NCI-H1092 treated with DMSO at 0.1 percent for 48 hours (cell line): ENCODE data around the gene EMILIN3.
A peak's percentile ranks its signal among the peaks of the same experiment; 100 is the strongest.

Experiments used
- DNase-seq: peaks from one replicate; lab custom pipeline; 2025; lab: John Stamatoyannopoulos, UW

Gene EMILIN3

DNA sequence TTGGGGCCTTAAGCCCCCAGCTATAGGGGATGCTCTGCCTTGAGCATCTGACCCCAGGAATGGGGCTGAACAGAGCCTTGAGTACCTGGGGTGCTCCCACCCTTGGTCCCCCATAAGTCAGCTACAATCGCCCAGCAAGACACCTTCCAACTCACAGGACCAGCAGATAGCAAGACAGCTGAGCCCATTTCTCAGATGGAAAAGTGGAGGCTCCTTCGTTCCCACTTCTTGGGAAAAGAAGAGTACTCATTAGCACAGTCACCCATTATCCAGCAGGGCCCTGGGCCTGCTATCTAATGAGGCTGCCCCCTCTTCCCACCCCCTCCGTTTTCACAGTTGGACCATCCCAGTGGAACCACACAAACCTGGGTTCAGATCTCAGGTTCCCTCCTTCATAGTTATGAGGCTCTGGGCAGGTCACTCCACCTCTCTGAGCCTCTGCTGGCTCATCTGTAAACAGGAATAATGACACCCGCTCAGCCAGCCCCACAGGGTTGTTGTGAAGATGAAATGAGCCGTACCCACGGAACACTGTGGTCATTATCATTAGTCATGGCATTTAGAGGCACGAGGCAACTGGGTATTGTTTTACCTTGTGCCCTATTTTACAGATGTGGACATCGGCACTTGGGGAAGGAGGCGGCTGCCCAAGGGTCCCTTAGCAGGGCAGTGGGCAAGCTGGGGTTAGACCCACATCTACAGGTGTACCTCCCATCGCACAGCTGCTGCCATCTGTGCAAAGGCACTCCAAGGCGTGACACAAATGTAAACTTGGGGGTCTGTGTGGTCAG, 21.5 kb downstream of the EMILIN3 start:
- DNase-seq = no peak

GRCh38 chr20:41344477-41344876, 22.1 kb downstream of the EMILIN3 start:
- DNase-seq = no peak

- DNase-seq = no peak
Measured at GRCh38 chr20:41342474-41343464, 23.8 kb downstream of the EMILIN3 start.

DNA sequence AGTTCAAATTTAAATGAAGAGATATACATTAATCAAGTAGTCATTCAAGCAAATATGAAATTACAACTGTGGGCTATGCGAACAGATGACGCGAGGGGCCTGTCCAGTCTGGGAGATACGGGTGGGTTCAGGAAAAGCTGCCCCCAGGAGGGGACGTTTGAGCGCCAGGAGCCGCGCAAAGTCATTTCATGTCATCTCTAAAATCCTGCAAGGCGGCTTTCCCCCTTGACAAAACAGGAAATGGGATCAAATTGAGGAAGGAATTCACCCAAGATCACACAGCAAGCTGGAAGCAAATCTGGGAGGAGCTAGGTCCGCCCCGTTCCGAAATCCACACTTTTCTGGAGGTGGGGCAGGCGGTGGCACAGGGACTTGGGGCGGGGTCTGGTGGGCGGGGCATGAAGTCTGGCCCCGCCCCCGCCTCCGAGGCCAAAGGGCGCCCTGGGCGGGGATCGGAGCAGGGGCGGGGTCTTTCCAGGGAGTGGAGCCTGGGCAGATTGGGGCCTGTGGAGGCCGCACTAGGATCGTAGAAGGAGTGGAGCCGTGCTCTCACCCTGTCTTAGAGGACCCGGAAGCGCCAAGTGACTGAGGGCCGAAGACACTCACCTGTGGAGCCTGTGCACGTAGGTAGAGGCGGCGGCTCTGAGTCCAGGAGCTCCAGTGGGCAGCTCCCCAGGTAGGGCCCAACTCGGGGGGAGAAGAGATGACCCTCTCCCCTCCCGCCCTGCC, 26.1 kb downstream of the EMILIN3 start, which contains the start of gene LPIN3:
LPIN3 (plus strand) TSS at position 495 of the 729 bp plus-strand sequence. CDS start 4,983 bp downstream, outside the sequence.
- DNase-seq = no peak

- peak; percentile 38 for DNase-seq
Measured at GRCh38 chr20:41339957-41340326, 26.7 kb downstream of the EMILIN3 start.

GRCh38 chr20:41336711-41337492, 29.7 kb downstream of the EMILIN3 start:
- DNase-seq = no peak

DNA sequence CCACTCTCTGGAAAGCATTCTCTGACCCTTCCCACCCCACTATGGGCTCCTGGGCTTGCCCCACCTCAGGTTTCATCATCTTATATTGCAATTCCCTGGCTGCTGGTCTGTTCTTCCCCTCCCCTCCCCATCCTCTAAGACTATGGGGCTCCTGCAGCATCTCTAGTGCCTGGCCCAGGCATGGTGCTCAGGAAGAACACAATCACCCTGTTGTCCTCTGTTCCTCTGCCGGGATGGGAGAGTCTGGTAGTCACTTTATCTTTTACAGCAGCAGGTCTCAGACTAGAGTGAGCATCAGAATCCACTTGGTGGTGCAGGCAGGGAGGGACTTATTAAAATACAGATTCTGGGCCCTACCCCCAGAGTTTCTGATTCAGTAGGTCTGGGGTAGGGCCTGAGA, 31.0 kb downstream of the EMILIN3 start:
- DNase-seq = no peak

DNA sequence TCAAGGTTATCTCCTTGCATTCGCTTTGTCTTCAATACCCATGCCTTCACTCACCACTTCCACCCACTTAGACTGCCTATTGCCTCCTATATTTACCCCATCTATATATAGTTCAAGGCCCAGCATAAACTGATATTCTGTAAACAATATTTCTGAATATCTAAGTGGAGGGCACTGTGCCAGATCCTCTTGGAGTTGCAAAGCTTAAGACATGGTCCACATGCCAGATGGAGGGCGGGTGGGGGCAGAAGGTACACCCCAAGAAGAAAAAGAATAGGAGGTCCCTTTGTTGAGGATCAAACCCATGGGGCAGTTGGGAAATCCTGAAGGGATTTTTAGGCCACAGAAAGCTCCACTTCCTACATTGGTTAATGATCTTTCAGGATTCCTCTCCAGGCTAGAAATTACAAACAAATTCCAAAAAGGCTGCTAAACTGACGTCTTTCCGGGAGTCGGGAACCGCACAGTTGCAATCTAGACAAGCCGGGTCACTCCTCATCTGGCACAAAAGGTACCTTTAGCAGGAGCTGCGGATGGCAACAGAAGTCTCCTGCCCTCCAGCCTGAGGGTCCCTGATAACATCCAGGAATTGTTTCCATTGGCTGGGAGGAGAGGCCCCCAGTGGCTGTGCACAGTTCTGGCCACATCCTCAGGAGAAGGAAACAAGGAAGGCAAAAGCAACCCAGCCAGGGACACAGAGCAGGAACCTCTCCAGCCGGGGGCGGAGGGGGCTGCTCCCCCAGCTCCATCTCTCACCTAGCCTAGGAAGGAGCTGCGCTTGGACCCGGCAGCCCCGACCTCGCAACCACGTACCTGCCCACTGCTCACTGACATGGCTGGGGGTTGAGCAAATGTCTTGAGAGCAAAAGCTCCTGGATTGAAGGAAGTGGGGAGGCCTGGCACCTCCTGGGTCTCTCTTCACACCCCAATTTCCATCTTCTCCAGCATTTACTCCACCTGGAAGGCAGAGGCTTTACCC, 31.9 kb downstream of the EMILIN3 start:
- DNase-seq = no peak

DNA sequence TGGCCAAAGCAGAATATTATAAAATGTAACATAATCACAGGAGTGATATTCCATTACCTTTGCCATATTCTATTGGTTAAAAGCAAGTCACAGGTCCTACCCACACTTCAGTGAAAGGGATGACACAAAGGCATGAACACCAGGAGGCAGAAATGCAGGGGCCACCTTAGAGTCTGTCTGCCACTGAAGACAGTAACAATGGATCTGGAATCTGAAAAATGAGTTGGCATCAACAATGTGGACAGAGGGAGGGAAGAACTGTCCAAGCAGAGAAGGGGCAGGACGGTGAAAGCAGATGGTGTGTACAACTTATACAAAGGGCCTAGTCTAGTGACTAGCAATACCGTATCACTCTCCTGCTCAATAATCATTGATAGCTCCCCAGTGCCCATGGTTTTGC, 32.6 kb downstream of the EMILIN3 start:
- DNase-seq = no peak

GRCh38 chr20:41331731-41332130, 34.9 kb downstream of the EMILIN3 start:
- no peak for DNase-seq

DNA sequence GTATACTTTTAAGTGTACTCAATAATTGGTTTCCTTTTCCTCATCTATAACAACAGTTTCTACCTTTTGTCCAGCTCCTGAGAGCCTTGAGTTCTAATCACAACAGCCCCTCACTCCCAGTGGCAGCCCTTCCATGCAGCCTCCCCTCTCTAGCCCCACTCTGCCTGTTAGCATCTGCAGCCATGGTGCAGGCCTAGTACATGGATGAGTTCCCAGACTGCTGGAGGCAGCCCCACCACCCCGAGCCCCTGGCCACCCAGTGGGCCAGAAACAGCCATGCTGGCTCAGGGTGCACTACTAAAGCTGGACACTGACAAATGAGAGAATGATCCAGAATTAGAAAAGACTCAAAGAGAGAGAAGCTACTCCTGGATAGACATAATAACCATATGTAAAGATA, 35.7 kb downstream of the EMILIN3 start:
- DNase-seq = no peak

DNA sequence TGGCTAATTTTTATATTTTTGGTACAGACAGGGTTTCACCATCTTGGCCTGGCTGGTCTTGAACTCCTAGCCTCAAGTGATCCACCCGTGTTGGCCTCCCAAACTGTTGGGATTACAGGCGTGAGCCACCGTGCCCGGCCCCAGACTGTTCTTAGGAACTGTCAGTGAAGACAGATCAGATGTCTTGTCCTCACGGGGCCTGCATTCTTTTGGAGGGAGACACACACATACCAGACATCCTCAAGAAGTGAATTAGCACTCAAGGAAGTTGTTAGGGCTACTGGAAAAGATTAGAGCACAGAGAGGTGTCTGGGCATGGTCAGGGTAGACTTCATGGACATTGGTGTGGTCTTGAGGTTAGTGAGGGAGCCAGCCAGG, 36.3 kb downstream of the EMILIN3 start:
- DNase-seq = no peak

DNA sequence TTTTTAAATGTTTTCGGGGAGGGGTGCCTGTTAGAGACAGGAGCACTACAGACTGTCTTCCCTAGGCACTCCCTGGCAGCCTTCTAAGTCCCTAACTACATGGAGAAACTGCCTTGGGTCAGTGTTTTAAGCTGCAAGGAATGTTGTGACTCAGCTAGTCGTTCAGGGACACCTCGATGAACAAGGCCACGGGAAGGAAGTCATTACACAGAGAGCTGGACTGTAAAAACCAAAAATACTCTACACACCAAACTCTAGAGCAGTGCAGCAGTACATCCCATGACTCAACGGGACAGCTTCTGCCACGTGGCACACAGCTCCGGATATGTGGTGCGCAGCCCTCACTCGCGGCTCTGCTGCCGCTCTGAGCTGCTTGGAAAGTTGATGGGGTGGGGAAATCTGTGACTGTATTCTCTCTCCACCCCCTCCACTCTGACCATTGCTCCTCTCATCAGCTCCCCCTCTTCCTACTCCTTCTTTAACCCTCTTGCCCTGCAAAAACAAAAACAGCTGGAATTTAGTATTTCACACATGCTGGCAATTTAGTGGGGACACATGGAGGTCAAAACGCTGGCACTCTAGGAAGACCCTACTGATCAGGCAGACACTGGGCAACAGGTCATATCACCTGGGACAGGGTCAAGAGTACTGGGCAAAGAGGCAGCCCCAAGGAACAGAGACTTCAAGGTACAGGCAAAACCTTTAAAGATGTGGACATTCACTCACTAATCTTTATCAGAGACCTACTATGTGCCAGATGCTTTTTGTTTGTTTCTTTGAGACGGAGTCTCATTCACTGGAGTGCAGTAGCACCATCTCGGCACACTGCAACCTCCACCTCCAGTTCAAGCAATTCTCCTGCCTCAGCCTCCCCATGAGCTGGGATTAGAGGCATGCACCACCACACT, 36.9 kb downstream of the EMILIN3 start:
- no peak for DNase-seq

DNA sequence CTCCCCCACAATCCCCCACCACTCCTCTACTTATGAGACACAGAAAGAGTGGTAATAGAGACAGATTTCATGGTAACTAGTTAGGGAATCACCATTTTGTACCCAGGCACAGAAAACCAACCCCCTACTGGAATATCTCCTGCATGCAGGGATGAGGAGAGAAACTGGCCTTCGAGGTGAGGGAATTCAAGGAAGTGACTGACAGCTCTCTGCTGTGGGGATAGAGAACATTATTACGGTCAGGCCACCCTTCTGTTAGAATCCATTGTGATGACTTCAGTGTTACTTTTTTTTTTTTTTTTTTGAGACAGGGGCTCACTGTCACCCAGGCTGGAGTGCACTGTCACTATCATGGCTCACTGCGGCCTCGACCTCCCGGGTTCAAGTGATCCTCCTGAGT, 39.4 kb downstream of the EMILIN3 start:
- no peak for DNase-seq

DNA sequence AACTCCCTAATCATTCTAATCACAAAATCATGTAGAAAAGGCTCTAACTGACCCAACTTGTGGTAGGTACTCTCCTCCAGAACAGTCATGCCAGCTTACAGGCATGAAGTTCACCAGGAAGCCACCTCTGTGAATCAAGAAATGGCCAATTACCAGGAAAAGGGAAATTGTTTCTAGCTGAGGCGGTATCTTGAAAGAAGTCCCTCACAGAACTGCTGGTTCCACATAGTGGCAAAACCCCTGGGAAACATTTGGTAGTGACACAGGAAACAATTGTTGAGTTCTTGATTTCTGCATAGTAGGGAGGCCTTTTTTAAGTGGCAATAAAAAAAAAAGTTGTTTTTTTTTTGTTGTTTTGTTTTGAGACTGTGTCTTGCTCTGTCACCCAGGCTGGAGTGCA, 45.6 kb downstream of the EMILIN3 start:
- DNase-seq = no peak

DNA sequence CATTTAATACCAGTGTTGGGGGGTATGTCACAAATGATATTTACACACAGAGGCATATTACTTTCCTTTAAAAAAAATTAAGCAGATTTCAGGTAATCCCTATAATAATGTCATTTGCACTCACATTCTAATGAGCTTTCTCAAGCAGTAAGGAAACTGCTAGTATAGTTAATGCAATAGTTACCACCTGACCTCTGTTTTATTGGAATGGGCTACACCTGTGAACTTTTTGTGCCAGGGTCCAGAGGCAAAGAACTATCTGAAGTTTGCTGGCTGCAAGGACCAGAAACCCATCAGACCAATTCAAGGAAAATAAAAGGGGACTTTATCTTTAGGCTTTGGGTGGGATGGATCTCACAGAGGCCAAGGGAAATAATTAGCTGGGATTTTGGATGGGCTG, 46.2 kb downstream of the EMILIN3 start:
- no peak for DNase-seq

DNA sequence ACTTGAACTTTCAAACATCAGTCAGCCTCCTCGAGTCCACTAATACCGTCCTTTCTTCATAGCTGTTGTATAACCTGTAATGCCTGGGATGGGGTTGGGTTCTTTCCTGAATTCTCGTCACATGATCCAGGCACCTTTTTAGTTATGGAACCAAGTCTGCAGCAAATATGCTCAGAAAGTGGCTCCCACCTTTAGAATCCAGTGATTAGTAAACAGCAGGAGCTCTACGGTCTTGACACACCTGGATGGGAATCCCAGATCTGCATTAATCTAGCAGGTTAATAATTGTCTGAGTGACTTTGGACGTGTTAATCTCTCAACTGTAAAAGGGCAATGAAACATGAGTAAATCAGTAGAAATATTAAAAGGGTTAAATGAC, 48.4 kb downstream of the EMILIN3 start:
- DNase-seq = no peak

DNA sequence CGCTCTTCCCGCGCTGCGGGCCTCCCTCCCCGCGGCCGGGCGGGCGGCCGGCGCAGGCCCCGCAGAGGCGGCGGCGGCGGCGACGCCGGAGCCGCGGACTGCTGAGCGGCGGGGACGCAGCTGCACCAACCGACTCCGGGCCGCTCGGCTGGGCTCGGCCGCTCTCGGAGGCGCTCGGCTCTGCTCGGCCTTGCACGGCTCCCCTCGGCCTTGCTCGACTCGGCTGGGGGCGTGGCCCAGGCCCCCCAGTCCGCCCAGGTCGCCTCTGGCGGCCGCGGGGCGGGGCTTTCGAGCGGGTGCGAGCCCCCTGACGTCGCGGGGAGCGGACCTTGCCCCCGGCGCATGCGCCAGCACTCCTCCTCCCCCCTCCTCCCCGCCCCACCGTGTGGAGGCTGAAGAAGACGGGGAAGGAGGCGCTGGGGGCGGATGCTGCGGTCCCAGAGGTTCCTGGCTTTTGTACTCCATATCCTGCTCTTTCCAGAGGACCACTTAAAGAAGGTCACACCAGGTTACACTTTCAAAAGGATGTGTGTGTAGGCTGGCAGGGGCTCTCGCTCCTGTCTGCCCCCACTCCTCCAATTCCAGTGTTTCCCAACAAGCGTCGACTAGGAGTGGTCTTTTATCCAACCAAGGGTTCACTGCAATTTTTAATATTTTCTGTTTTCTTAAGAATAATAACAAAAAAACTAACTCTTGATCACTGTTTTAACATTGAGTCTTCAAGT, 48.9 kb downstream of the EMILIN3 start, which contains the start of gene ZHX3:
ZHX3 (minus strand) TSS at position 186 of the 725 bp plus-strand sequence. CDS start 112,815 bp downstream, outside the sequence.
- DNase-seq = peak; percentile 94
